Hepatocyte (in vitro differentiated cells): ENCODE data around the gene ZMYM2.

Experiments used
- EZH2phosphoT487 ChIP-seq: fragments of 200-600 bp; sonication (generic); IDR thresholded peaks from one replicate; pipeline ENCODE4 v1.6.1; 2018; ENCODE audit warnings: antibody characterized with exemption, mild to moderate bottlenecking, low read depth, moderate library complexity; ENCODE audit not compliant: unreplicated experiment, severe bottlenecking
- TF ChIP-seq, protein P1 (sequence below): fragments of 200-600 bp; sonication (generic); IDR thresholded peaks from 2 replicates; pipeline ENCODE4 v1.5.1; 2016; ENCODE audit warnings: antibody characterized with exemption, mild to moderate bottlenecking; ENCODE audit not compliant: poor library complexity

DNA sequence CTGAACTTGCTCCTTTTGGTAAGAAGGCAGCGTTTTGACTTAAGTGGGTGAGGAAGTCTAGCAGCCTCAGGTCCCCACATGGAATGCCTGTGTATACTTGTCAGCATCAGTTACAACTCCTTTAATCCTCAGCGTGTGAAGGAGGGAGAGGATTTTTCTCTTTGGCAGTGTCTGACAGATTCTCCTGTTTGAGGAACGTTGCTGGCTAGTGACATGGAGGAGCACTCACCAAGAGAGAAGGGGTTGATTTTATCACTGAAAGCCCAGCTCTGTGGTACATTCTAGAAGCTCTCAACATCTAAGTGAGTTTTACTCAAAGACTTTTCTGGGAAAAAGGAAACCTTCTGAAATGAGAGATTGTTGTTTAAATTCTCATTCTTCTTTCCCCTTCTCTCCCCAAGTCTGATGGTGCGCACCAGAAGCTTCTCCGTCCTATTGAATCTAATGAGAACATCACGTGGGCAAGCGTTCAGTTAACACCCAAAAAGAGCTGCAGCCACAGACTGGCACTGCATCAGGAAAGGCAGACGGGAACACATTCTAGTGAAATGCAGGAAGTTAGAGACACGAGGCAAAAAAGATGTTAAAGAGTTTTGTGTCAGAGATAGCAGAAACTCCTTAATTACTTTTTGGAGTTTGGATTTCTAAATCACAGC, 144.1 kb downstream of the ZMYM2 start:
- TF ChIP-seq EZH2phosphoT487: no peak
- TF ChIP-seq, protein P1, sequence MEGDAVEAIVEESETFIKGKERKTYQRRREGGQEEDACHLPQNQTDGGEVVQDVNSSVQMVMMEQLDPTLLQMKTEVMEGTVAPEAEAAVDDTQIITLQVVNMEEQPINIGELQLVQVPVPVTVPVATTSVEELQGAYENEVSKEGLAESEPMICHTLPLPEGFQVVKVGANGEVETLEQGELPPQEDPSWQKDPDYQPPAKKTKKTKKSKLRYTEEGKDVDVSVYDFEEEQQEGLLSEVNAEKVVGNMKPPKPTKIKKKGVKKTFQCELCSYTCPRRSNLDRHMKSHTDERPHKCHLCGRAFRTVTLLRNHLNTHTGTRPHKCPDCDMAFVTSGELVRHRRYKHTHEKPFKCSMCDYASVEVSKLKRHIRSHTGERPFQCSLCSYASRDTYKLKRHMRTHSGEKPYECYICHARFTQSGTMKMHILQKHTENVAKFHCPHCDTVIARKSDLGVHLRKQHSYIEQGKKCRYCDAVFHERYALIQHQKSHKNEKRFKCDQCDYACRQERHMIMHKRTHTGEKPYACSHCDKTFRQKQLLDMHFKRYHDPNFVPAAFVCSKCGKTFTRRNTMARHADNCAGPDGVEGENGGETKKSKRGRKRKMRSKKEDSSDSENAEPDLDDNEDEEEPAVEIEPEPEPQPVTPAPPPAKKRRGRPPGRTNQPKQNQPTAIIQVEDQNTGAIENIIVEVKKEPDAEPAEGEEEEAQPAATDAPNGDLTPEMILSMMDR: no peak
